Keratinocyte (primary cell): ENCODE data around the gene CDK14. TPM values are rescaled to one million over a fixed set of nuclear protein-coding genes. Genes with fewer than 3 reads are reported as not detected.

Experiments used
- DNase-seq: peaks from one replicate; pipeline ENCODE4 v3.0.0-alpha.2; 2011; ENCODE audit warnings: low read depth, missing footprints, low spot score
- FAIRE-seq: peaks from 2 replicates; lab custom pipeline; 2011; peaks lifted over from hg19 to GRCh38; lab: Jason Lieb, UNC
- H2AFZ ChIP-seq: 2 replicates; pipeline ENCODE4 v1.6.0; 2012; ENCODE audit warnings: low read length, control low read depth, inconsistent platforms; ENCODE audit not compliant: control insufficient read depth
- H3K27ac ChIP-seq: 2 replicates; pipeline ENCODE4 v1.5.1; 2011; ENCODE audit warnings: low read length; ENCODE audit not compliant: control insufficient read depth, insufficient read depth
- H3K27me3 ChIP-seq: 3 replicates; pipeline ENCODE4 v1.6.0; 2011; ENCODE audit warnings: low read length; ENCODE audit not compliant: control insufficient read depth, insufficient read depth; ENCODE audit errors: extremely low read depth
- H3K36me3 ChIP-seq, 2 experiments: 2 replicates in 1 of 2; 3 replicates in 1 of 2; pipeline ENCODE4 v1.5.1; 2011; ENCODE audit warnings: low read length in 2 of 2, mild to moderate bottlenecking in 1 of 2; ENCODE audit not compliant: control insufficient read depth in 2 of 2, insufficient read depth in 2 of 2; ENCODE audit errors: extremely low read depth in 1 of 2
- H3K4me1 ChIP-seq: 3 replicates; pipeline ENCODE4 v1.5.1; 2011; ENCODE audit warnings: low read length; ENCODE audit not compliant: control insufficient read depth, insufficient read depth; ENCODE audit errors: extremely low read depth
- H3K4me2 ChIP-seq: 3 replicates; pipeline ENCODE4 v1.6.0; 2011; ENCODE audit warnings: low read depth, low read length; ENCODE audit not compliant: control insufficient read depth, insufficient read depth; ENCODE audit errors: extremely low read depth
- H3K4me3 ChIP-seq, 3 experiments: fragments of 200-600 bp in 1 of 3; sonication (generic) in 1 of 3; 2 replicates in 2 of 3; 3 replicates in 1 of 3; pipeline ENCODE4 v1.5.1; 2011 to 2016; ENCODE audit warnings: low read length in 3 of 3, mild to moderate bottlenecking in 3 of 3, control low read depth in 2 of 3, inconsistent platforms in 1 of 3, low read depth in 1 of 3, mixed read lengths in 1 of 3, mixed run types in 1 of 3, moderate library complexity in 1 of 3; ENCODE audit not compliant: control insufficient read depth in 2 of 3, insufficient read depth in 2 of 3; ENCODE audit errors: extremely low read depth in 1 of 3
- H3K79me2 ChIP-seq: 2 replicates; pipeline ENCODE4 v1.6.0; 2012; ENCODE audit warnings: low read length; ENCODE audit not compliant: control insufficient read depth, insufficient read depth
- H3K9ac ChIP-seq: 3 replicates; pipeline ENCODE4 v1.6.0; 2011; ENCODE audit warnings: low read length; ENCODE audit not compliant: control insufficient read depth, insufficient read depth; ENCODE audit errors: extremely low read depth
- H3K9me1 ChIP-seq: 3 replicates; pipeline ENCODE4 v1.6.0; 2011; ENCODE audit warnings: low read length; ENCODE audit not compliant: control insufficient read depth, insufficient read depth; ENCODE audit errors: extremely low read depth
- H3K9me3 ChIP-seq: 2 replicates; pipeline ENCODE4 v1.5.1; 2012; ENCODE audit warnings: low read depth, low read length; ENCODE audit not compliant: control insufficient read depth
- H4K20me1 ChIP-seq: 3 replicates; pipeline ENCODE4 v1.6.0; 2011; ENCODE audit warnings: low read length; ENCODE audit not compliant: control insufficient read depth, insufficient read depth; ENCODE audit errors: extremely low read depth
- CTCF ChIP-seq, 3 experiments: IDR thresholded peaks in 1 of 3; conservative IDR thresholded peaks in 1 of 3; optimal IDR thresholded peaks in 1 of 3; 2 replicates in 2 of 3; 3 replicates in 1 of 3; pipeline versions ENCODE3 to v1.5.1; 2011; ENCODE audit warnings: low read length in 3 of 3, mild to moderate bottlenecking in 3 of 3, moderate library complexity in 2 of 3, control low read depth in 1 of 3, inconsistent platforms in 1 of 3; ENCODE audit not compliant: insufficient read depth in 2 of 3; ENCODE audit errors: extremely low read depth in 1 of 3
- EZH2 ChIP-seq: IDR thresholded peaks from one replicate; pipeline ENCODE4 v1.6.1; 2012; ENCODE audit warnings: inconsistent platforms, mild to moderate bottlenecking, low read length, moderate library complexity
- dilution Hi-C: fragments of 300-500 bp; cut with MboI; formaldehyde crosslinking; loops from one replicate; pipeline ENCODE4 v1.7.0; 2020; ENCODE audit warnings: low sequenced_read_pairs; ENCODE audit not compliant: extremely low pct_ligation_motif_present
- polyA plus RNA-seq, 5 experiments: library from polyadenylated mRNA; depleted of rRNA in 3 of 5; stranded (reverse) in 3 of 5; stranded (forward) in 1 of 5; unstranded in 1 of 5; fragments of >200 nt; gene quantifications; 1 replicate in 1 of 5; 2 replicates in 3 of 5; 3 replicates in 1 of 5; pipeline versions ENCODE4 v1.2.1 to v1.2.3, GENCODE V29; 2011 to 2012; ENCODE audit warnings: missing spikeins in 2 of 5, low read depth in 1 of 5, low replicate concordance in 1 of 5

CDK14 gene
- polyA plus RNA-seq, 1 donor (not counting 4 experiments of a cell fraction or from before 2014, with no cell fraction given), result 4.0 TPM

- TF ChIP-seq CTCF (optimal IDR thresholded peaks at IDR 0.05 in 1 of 3, IDR thresholded peaks at IDR 0.05 in 1 of 3, conservative IDR thresholded peaks at IDR 0.05 in 1 of 3; ENCODE audit: extremely low read depth in 1 of 3, insufficient read depth in 2 of 3, low read length in 3 of 3), result no peak
- no peak for TF ChIP-seq EZH2
- no peak for DNase-seq
- Histone ChIP-seq H3K79me2 (no peaks in the 10 kb centered on the region), H3K27ac (no peak overlapping the region), H3K4me3 (no peak overlapping the region), H3K4me2 (no peak overlapping the region), H4K20me1 (no peaks in the 10 kb centered on the region), H3K27me3 (no peaks in the 10 kb centered on the region), H3K4me1 (no peaks in the 10 kb centered on the region), H3K9me3 (no peaks in the 10 kb centered on the region), H3K9me1 (no peaks in the 10 kb centered on the region), H3K36me3 (no peaks in the 10 kb centered on the region), H3K9ac (no peak overlapping the region), H2AFZ (no peak overlapping the region)
- dilution Hi-C loops, result no loop called here
- no peak for FAIRE-seq
Observed at GRCh38 chr7:91128683-91129348, 532.7 kb downstream of the CDK14 start.

GRCh38 chr7:91135300-91135699 lies 539.2 kb downstream of the CDK14 start:
- no peaks in the 10 kb centered on the region for H3K27me3 ChIP-seq
- no peak overlapping the region for H3K27ac ChIP-seq
- H4K20me1 ChIP-seq, result no peaks in the 10 kb centered on the region
- DNase-seq (no peak), FAIRE-seq (no peak)
- dilution Hi-C loops, result no loop called here
- H3K9me1 ChIP-seq, result no peaks in the 10 kb centered on the region
- TF ChIP-seq EZH2 (no peak), CTCF (optimal IDR thresholded peaks at IDR 0.05 in 1 of 3, IDR thresholded peaks at IDR 0.05 in 1 of 3, conservative IDR thresholded peaks at IDR 0.05 in 1 of 3; ENCODE audit: extremely low read depth in 1 of 3, insufficient read depth in 2 of 3, low read length in 3 of 3) (no peak)
- H3K4me3 ChIP-seq, result no peak overlapping the region
- H2AFZ ChIP-seq, result no peak overlapping the region
- H3K36me3 ChIP-seq, result no peaks in the 10 kb centered on the region
- H3K79me2 ChIP-seq, result no peaks in the 10 kb centered on the region
- H3K9me3 ChIP-seq, result no peaks in the 10 kb centered on the region
- no peaks in the 10 kb centered on the region for H3K4me1 ChIP-seq
- no peak overlapping the region for H3K4me2 ChIP-seq
- no peak overlapping the region for H3K9ac ChIP-seq
